Measurements from ENCODE around the gene UBE2H.
"Not testable (repeated sequence)": the region's sequence is repeated elsewhere in the genome, so short reads cannot be mapped to it uniquely, and the experiment has no call there.

Gene UBE2H

GRCh38 chr7:129960204-129960475 lies 7.4 kb upstream of the UBE2H start:
- not testable (repeated sequence) for H4K91ac ChIP-seq (ENCODE audit: low read depth, low read length, poor library complexity); H2BK12ac ChIP-seq (ENCODE audit: low read length); H3K27ac ChIP-seq (replicated peaks; ENCODE audit: low read length); H3K23ac ChIP-seq (ENCODE audit: low read depth, low read length, poor library complexity); DNase-seq (ENCODE audit: low spot score); H3K4ac ChIP-seq (ENCODE audit: low read length); H3K14ac ChIP-seq (ENCODE audit: low read length); H3K36me3 ChIP-seq (replicated peaks in 1 of 2; ENCODE audit: control insufficient read depth in 2 of 2, insufficient read depth in 2 of 2, low read length in 2 of 2); H2BK120ac ChIP-seq (ENCODE audit: low read depth, low read length); H3K4me1 ChIP-seq (ENCODE audit: control insufficient read depth in 2 of 2, insufficient read depth in 1 of 2, low read depth in 1 of 2, low read length in 2 of 2); H3K4me2 ChIP-seq (ENCODE audit: insufficient read depth, low read length, poor library complexity, severe bottlenecking); H3K9me3 ChIP-seq (replicated peaks in 1 of 2; ENCODE audit: control insufficient read depth in 2 of 2, insufficient read depth in 1 of 2, low read depth in 1 of 2, low read length in 2 of 2); H4K8ac ChIP-seq (ENCODE audit: low read depth, low read length); H2AK5ac ChIP-seq (ENCODE audit: low read depth, low read length); H3K27me3 ChIP-seq (ENCODE audit: control insufficient read depth in 3 of 3, insufficient read depth in 3 of 3, low read depth in 1 of 3, low read length in 3 of 3); H3K79me1 ChIP-seq (ENCODE audit: low read depth, low read length); H3K18ac ChIP-seq (ENCODE audit: low read length); H2BK15ac ChIP-seq (ENCODE audit: low read length); H3K4me3 ChIP-seq (ENCODE audit: low read length in 2 of 2); H2BK5ac ChIP-seq (ENCODE audit: low read length); H3K9ac ChIP-seq (ENCODE audit: low read depth, low read length, poor library complexity); H2AFZ ChIP-seq (ENCODE audit: low read length)
- no CpG with 5 or more reads among the region's 4 CpGs for WGBS, 2 donors (ENCODE audit: extremely low coverage in 2 of 2, insufficient read length in 2 of 2, insufficient replicate concordance in 1 of 2)

- no peak overlapping the region for H3K4ac ChIP-seq (ENCODE audit: low read length)
- no peaks in the 10 kb centered on the region for H3K36me3 ChIP-seq (replicated peaks in 1 of 2; ENCODE audit: control insufficient read depth in 2 of 2, insufficient read depth in 2 of 2, low read length in 2 of 2)
- H4K91ac ChIP-seq (ENCODE audit: low read depth, low read length, poor library complexity) = no peak overlapping the region
- no peak overlapping the region for H2BK15ac ChIP-seq (ENCODE audit: low read length)
- no peak overlapping the region for H3K9ac ChIP-seq (ENCODE audit: low read depth, low read length, poor library complexity)
- H3K4me2 ChIP-seq (ENCODE audit: insufficient read depth, low read length, poor library complexity, severe bottlenecking) = no peak overlapping the region
- no peaks in the 10 kb centered on the region for H3K9me3 ChIP-seq (replicated peaks in 1 of 2; ENCODE audit: control insufficient read depth in 2 of 2, insufficient read depth in 1 of 2, low read depth in 1 of 2, low read length in 2 of 2)
- no peaks in the 10 kb centered on the region for H3K27me3 ChIP-seq (ENCODE audit: control insufficient read depth in 3 of 3, insufficient read depth in 3 of 3, low read depth in 1 of 3, low read length in 3 of 3)
- no peak overlapping the region for H3K23ac ChIP-seq (ENCODE audit: low read depth, low read length, poor library complexity)
- H3K27ac ChIP-seq (replicated peaks; ENCODE audit: low read length) = no peak overlapping the region
- no peak overlapping the region for H3K18ac ChIP-seq (ENCODE audit: low read length)
- H2AK5ac ChIP-seq (ENCODE audit: low read depth, low read length) = no peak overlapping the region
- no peaks in the 10 kb centered on the region for H3K79me1 ChIP-seq (ENCODE audit: low read depth, low read length)
- H4K8ac ChIP-seq (ENCODE audit: low read depth, low read length) = no peak overlapping the region
- H2BK120ac ChIP-seq (ENCODE audit: low read depth, low read length) = no peak overlapping the region
- peak overlapping the region; percentile 79 for H2AFZ ChIP-seq (ENCODE audit: low read length)
- H3K4me1 ChIP-seq (ENCODE audit: control insufficient read depth in 2 of 2, insufficient read depth in 1 of 2, low read depth in 1 of 2, low read length in 2 of 2) = peaks cover 0 to 9% of the 10 kb centered on the region in 2 donors
- no CpG with 5 or more reads among the region's 12 CpGs for WGBS, 2 donors (ENCODE audit: extremely low coverage in 2 of 2, insufficient read length in 2 of 2, insufficient replicate concordance in 1 of 2)
- no peak overlapping the region for H2BK12ac ChIP-seq (ENCODE audit: low read length)
- DNase-seq (ENCODE audit: low spot score) = no peak
- H2BK5ac ChIP-seq (ENCODE audit: low read length) = no peak overlapping the region
- no peak overlapping the region for H3K14ac ChIP-seq (ENCODE audit: low read length)
- no peak overlapping the region for H3K4me3 ChIP-seq (ENCODE audit: low read length in 2 of 2)
Observed at GRCh38 chr7:129959471-129960203, 6.9 kb upstream of the UBE2H start.

GRCh38 chr7:129958643-129959470 lies 6.1 kb upstream of the UBE2H start:
- Histone ChIP-seq H3K4me2 (ENCODE audit: insufficient read depth, low read length, poor library complexity, severe bottlenecking) (no peak overlapping the region), H3K4ac (ENCODE audit: low read length) (no peak overlapping the region), H2BK15ac (ENCODE audit: low read length) (no peak overlapping the region), H4K8ac (ENCODE audit: low read depth, low read length) (no peak overlapping the region), H3K9me3 (replicated peaks in 1 of 2; ENCODE audit: control insufficient read depth in 2 of 2, insufficient read depth in 1 of 2, low read depth in 1 of 2, low read length in 2 of 2) (no peaks in the 10 kb centered on the region), H3K36me3 (replicated peaks in 1 of 2; ENCODE audit: control insufficient read depth in 2 of 2, insufficient read depth in 2 of 2, low read length in 2 of 2) (no peaks in the 10 kb centered on the region), H3K18ac (ENCODE audit: low read length) (no peak overlapping the region), H3K27me3 (ENCODE audit: control insufficient read depth in 3 of 3, insufficient read depth in 3 of 3, low read depth in 1 of 3, low read length in 3 of 3) (no peaks in the 10 kb centered on the region), H3K27ac (replicated peaks; ENCODE audit: low read length) (no peak overlapping the region), H2AK5ac (ENCODE audit: low read depth, low read length) (no peak overlapping the region), H3K9ac (ENCODE audit: low read depth, low read length, poor library complexity) (no peak overlapping the region), H3K4me3 (ENCODE audit: low read length in 2 of 2) (no peak overlapping the region), H4K91ac (ENCODE audit: low read depth, low read length, poor library complexity) (no peak overlapping the region), H3K4me1 (ENCODE audit: control insufficient read depth in 2 of 2, insufficient read depth in 1 of 2, low read depth in 1 of 2, low read length in 2 of 2) (peaks cover 0 to 9% of the 10 kb centered on the region in 2 donors), H2BK5ac (ENCODE audit: low read length) (no peak overlapping the region), H2BK12ac (ENCODE audit: low read length) (no peak overlapping the region), H3K14ac (ENCODE audit: low read length) (no peak overlapping the region), H2BK120ac (ENCODE audit: low read depth, low read length) (no peak overlapping the region), H3K23ac (ENCODE audit: low read depth, low read length, poor library complexity) (no peak overlapping the region), H2AFZ (ENCODE audit: low read length) (peak overlapping the region; percentile 79), H3K79me1 (ENCODE audit: low read depth, low read length) (no peaks in the 10 kb centered on the region)
- WGBS, 2 donors (ENCODE audit: extremely low coverage in 2 of 2, insufficient read length in 2 of 2, insufficient replicate concordance in 1 of 2) = no CpG with 5 or more reads among the region's 9 CpGs
- no peak for DNase-seq (ENCODE audit: low spot score)

- Histone ChIP-seq H3K79me1 (ENCODE audit: low read depth, low read length) (peaks cover 4% of the 10 kb centered on the region), H3K4me1 (ENCODE audit: control insufficient read depth in 2 of 2, insufficient read depth in 1 of 2, low read depth in 1 of 2, low read length in 2 of 2) (peaks cover 2 to 9% of the 10 kb centered on the region in 2 donors), H3K9ac (ENCODE audit: low read depth, low read length, poor library complexity) (no peak overlapping the region), H3K36me3 (replicated peaks in 1 of 2; ENCODE audit: control insufficient read depth in 2 of 2, insufficient read depth in 2 of 2, low read length in 2 of 2) (no peaks in the 10 kb centered on the region), H2BK5ac (ENCODE audit: low read length) (no peak overlapping the region), H2BK12ac (ENCODE audit: low read length) (no peak overlapping the region), H4K8ac (ENCODE audit: low read depth, low read length) (no peak overlapping the region), H3K27me3 (ENCODE audit: control insufficient read depth in 3 of 3, insufficient read depth in 3 of 3, low read depth in 1 of 3, low read length in 3 of 3) (no peaks in the 10 kb centered on the region), H3K4me2 (ENCODE audit: insufficient read depth, low read length, poor library complexity, severe bottlenecking) (no peak overlapping the region), H3K4ac (ENCODE audit: low read length) (no peak overlapping the region), H2AK5ac (ENCODE audit: low read depth, low read length) (no peak overlapping the region), H2BK120ac (ENCODE audit: low read depth, low read length) (no peak overlapping the region), H3K9me3 (replicated peaks in 1 of 2; ENCODE audit: control insufficient read depth in 2 of 2, insufficient read depth in 1 of 2, low read depth in 1 of 2, low read length in 2 of 2) (no peaks in the 10 kb centered on the region), H3K14ac (ENCODE audit: low read length) (no peak overlapping the region), H2BK15ac (ENCODE audit: low read length) (no peak overlapping the region), H3K23ac (ENCODE audit: low read depth, low read length, poor library complexity) (no peak overlapping the region), H2AFZ (ENCODE audit: low read length) (no peak overlapping the region), H3K4me3 (ENCODE audit: low read length in 2 of 2) (no peak overlapping the region), H3K27ac (replicated peaks; ENCODE audit: low read length) (no peak overlapping the region), H4K91ac (ENCODE audit: low read depth, low read length, poor library complexity) (no peak overlapping the region), H3K18ac (ENCODE audit: low read length) (no peak overlapping the region)
- DNase-seq (ENCODE audit: low spot score) = no peak
- WGBS, 2 donors (ENCODE audit: extremely low coverage in 2 of 2, insufficient read length in 2 of 2, insufficient replicate concordance in 1 of 2) = no CpG with 5 or more reads among the region's 8 CpGs
Observed at GRCh38 chr7:129955993-129956543, 3.3 kb upstream of the UBE2H start.

Measured in neuronal stem cell (in vitro differentiated cells).